GM18508 (cell line): ENCODE measurements around the gene DUSP8.

ENCODE experiments used
- ATAC-seq: cut with Tn5 transposase; IDR thresholded peaks from one replicate; pipeline ENCODE4 v1.9.1; 2021; ENCODE audit warnings: moderate number of reproducible peaks; ENCODE audit not compliant: insufficient read depth, unreplicated experiment

The DUSP8 gene

GRCh38 chr11:1555713-1556153 lies 16.3 kb downstream of the DUSP8 start:
- ATAC-seq, result no peak

- ATAC-seq, result no peak
These were observed 16.9 kb downstream of the DUSP8 start for GRCh38 chr11:1554981-1555712.

- no peak for ATAC-seq
These were observed 18.1 kb downstream of the DUSP8 start for GRCh38 chr11:1553808-1554594.

GRCh38 chr11:1549338-1550330 lies 22.4 kb downstream of the DUSP8 start:
- ATAC-seq, result no peak

GRCh38 chr11:1548221-1549070 lies 23.6 kb downstream of the DUSP8 start:
- ATAC-seq, result no peak

GRCh38 chr11:1547467-1548098 lies 24.5 kb downstream of the DUSP8 start:
- ATAC-seq, result no peak

- no peak for ATAC-seq
These were observed 25.3 kb downstream of the DUSP8 start for GRCh38 chr11:1546536-1547466.

- no peak for ATAC-seq
These were observed 26.0 kb downstream of the DUSP8 start for GRCh38 chr11:1546077-1546535.

GRCh38 chr11:1545432-1545831 lies 26.6 kb downstream of the DUSP8 start:
- no peak for ATAC-seq

- no peak for ATAC-seq
These were observed 27.5 kb downstream of the DUSP8 start for GRCh38 chr11:1544536-1544935.

- no peak for ATAC-seq
These were observed 28.3 kb downstream of the DUSP8 start for GRCh38 chr11:1543606-1544263.

- no peak for ATAC-seq
These were observed 29.8 kb downstream of the DUSP8 start for GRCh38 chr11:1542267-1542666.

- no peak for ATAC-seq
These were observed 30.4 kb downstream of the DUSP8 start for GRCh38 chr11:1541474-1542204.

- no peak for ATAC-seq
These were observed 32.0 kb downstream of the DUSP8 start for GRCh38 chr11:1540074-1540473.

GRCh38 chr11:1538153-1538552 lies 33.9 kb downstream of the DUSP8 start:
- no peak for ATAC-seq

- no peak for ATAC-seq
These were observed 35.8 kb downstream of the DUSP8 start for GRCh38 chr11:1536065-1536843.
